Lung microvascular endothelial cell (primary cell): ENCODE results near the gene CA12. TPM values are rescaled to one million over a fixed set of nuclear protein-coding genes. Genes with fewer than 3 reads are reported as not detected.

ENCODE experiments used
- DNase-seq, 2 donors: peaks; one replicate each; pipeline versions ENCODE4 v3.0.0 to v3.0.0-alpha.2; 2010; ENCODE audit warnings: low read depth in 2 of 2
- total RNA-seq: library from RNA; depleted of rRNA; stranded (reverse); fragments of >200 nt; gene quantifications from 2 replicates; pipeline ENCODE4 v1.2.1, GENCODE V29; 2014

Gene CA12
- total RNA-seq, 1 donor from 2014 or later, result 0.40 TPM

DNA sequence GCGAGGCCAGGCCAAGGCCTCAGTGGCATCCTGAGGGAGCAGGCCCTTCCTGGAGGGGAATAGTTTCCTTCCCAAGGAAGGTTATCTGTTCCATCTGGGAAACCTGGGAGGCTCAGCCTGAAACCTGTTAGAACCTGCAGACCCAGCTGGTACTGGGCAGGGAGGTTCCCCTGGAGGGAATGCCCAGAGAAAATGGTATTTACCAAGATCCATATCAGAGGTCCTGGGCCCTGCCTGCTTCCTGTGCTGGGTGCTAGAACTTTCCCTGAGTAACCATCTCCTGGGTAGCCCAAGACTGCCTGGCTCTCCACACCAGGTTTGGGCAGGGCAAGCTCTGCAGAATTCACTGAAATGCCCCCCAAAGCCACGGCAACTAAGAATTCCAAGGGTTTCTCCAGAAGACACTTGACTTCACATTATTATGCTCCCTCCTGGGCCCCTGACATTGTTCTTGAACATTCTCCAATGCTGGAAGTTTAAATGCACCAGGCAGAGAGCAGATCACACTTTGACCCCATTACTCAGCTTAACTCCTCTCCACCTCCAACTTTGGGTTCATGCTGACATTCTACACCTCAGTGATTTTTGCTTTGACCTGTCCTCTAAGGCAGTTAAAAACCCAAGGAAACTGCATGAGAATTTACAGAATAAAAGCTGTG is 2.0 kb downstream of the CA12 start:
- no peak for DNase-seq

GRCh38 chr15:63378946-63379345 is 2.7 kb downstream of the CA12 start:
- no peak for DNase-seq

GRCh38 chr15:63374686-63375520 is 6.7 kb downstream of the CA12 start:
- peak; percentile 44 to 70 for DNase-seq

DNA sequence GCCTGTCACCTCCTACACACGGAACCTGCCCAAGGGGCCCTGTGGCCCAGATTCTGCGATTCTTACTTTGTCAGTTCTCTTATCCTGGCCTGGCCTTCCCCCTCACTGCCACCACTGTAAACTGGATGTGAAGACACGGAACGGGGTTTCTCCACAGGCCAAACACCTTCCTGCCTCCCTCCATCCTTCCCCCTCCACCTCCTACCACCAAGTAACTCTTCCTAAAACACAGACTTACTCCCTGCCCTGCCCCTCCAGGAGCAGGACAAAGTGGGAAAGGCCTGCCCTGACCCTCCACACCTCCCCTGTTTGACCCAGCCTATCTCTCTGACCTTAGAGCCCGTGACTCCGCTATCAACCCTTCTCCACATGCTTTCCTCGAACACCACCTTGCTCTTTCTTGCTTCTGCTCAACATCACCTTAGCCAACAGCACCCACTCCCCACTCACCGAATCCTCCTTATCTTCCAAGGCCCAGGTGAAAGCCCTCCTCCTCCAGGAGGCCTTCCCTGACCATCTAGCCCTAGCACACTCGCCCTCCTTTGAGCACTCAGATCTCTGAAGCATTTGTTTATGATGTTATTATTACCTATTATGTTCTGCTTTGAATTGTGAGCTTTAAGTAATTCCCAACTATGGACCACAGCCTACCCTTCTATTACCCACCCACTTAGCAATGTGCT is 7.6 kb downstream of the CA12 start:
- DNase-seq, result no peak

GRCh38 chr15:63373330-63373729 is 8.3 kb downstream of the CA12 start:
- DNase-seq, result no peak

GRCh38 chr15:63372753-63373152 is 8.9 kb downstream of the CA12 start:
- DNase-seq, result no peak

DNA sequence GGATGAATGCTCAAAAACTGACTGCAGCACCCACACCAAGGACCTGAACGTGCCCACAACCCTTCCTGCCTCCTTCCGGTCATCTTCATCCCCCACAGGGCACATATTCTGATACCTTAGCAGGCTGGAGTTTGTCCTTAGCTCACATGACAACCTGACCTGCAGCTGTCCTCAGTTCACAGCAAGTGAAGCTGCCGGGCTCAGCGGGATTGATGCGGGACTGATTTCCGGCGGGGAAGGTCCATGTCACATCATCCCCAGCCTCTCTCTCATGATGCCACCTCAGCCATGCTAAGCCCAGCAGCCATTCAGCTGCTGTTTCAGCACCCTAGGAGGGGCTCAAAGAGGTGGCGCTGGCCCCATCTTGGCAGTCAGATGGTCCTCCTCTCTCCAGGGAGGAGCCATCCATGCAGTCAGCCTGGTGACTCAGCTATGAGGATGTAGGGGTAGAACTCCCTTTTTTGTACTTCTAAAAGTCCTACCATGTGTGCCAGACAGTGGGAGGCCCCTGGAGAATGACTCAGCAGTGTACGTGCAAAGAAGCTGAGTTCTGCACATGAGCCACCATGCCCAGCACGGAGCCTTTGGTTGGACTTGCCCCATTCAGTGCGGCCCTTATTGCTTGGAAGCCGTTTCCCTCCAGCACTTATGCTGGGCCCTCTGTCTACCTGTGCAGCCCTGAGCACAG is 9.5 kb downstream of the CA12 start:
- peak; percentile 35 to 88 for DNase-seq

DNA sequence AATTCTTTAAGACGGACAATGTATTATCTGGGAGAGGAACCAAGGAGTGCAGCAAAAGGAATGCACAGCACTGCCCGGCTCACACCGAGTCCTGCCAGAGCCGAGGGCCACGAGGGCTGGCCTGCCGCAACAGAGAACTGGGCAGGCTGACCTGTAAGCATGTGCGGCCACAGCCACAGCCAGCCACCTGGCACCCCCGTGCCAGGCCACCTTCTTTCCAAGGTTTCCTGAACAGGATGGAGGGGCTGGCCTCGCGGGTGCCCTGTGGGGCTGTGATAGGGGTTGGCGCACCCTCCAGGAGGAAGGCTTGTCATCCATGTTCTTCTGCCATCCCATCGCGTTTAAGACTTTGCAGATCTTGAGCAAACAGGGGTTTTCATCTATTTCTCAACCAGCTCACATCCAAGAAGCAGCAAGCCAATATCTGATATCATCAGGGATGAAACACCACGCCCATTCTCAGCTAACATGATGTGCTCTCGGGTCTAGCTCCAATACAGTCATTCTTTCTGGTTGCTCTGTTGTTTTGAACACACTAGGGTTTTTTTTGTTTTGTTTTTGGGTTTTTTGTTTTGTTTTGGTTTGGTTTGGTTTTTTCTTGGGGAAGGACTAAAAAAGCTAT is 10.2 kb downstream of the CA12 start:
- no peak for DNase-seq

DNA sequence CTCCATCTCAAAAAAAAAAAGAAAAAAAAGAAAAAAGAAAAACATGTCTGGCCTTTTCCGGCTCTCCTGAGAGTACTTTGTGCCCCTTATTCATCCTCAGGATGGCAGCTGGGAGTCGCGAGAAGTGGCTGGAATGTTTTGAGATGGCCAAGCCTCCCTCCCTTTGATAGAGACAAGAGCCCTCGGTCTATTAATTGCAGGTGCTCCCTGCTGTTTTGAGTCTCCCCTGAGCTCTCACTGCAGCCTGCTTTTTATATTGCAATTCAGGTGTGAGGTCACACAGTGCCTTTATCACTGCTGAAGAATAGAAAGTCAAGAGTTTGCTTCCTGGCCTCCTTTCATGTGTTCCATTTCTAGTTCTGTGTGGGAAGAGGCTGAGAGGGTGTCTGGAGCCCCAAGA is 10.9 kb downstream of the CA12 start:
- no peak for DNase-seq

- DNase-seq, result no peak
Observed at GRCh38 chr15:63369781-63370180, 11.9 kb downstream of the CA12 start.

GRCh38 chr15:63369296-63369695 is 12.3 kb downstream of the CA12 start:
- no peak for DNase-seq

- DNase-seq, result no peak
Observed at GRCh38 chr15:63368503-63368902, 13.1 kb downstream of the CA12 start.

DNA sequence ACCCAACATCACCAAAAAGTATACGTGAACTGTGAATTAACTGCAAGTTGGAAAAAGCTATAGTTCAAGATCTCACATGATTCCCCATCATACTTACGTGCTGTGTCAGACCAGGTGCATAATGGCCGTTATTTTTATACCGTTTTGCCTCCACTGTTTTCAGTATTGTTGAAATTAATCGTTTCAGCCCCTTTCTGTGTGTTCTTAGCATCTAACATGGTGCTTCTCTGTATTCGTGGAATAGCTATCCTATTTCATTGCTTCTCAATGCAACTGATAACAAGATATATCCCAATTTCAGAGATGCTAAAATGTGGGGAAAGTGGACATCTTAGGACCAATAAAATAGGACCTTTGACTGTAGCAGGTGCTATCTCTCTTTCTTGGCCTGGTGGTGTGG is 13.7 kb downstream of the CA12 start:
- no peak for DNase-seq

GRCh38 chr15:63367390-63367789 is 14.3 kb downstream of the CA12 start:
- DNase-seq, result no peak

DNA sequence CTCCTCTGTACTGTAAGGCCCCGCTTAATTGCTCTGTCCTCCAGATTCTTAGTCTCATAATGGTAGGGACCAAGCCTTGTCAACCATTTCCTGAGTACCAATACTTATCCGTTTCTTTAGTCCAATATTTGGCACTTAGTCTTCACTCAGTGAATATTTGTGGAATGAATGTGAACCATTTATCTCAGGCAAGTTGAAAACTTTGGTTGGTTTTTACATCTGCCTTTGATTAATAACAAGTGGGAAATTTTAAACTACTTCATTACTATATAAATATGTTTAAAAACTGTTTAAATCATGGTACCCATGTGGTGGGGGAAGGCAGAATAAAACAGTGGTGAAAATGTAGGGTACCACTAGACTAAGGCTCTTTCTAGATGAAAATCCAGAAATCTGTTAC is 15.2 kb downstream of the CA12 start:
- no peak for DNase-seq

- DNase-seq, result no peak
Observed at GRCh38 chr15:63365273-63365680, 16.4 kb downstream of the CA12 start.

- no peak for DNase-seq
Observed at GRCh38 chr15:63364399-63365272, 17.0 kb downstream of the CA12 start.

DNA sequence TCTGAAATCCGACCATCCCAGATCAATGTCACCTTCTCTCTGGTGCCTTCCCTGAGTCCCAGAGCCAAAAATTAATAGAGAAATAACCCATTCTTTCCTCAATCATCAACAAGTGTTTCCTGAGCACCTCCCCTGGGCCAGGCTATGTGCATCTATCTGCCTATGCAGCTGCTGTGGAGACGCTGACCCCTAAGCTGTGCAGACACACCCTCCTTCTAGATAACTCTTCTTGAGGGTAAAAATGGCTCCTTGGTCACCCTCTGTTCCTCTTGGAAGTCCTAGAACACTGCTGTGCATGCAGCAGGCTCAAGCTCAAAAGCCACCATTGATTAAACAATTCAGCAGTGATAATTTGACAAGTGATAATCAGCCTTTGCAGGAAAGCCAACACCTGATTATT is 18.4 kb downstream of the CA12 start:
- no peak for DNase-seq

DNA sequence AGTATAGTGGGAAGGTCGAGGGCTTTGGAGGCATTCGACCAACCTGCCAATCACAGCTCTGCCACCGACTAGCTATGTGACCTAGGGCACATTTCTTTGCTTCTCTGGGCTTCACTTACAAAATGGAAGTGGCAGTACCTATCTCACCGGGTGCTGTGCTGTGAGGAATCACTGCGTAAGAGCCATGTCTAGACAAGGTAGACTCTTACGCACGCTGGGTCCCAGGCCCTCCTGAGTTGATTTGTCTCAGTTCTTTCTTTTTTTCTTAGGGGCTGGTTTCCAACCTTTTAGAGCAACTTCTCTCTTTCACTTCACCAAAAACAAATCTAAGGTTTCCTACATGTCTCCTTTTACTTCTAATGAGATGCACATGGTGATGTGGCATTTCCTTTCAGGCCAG is 18.8 kb downstream of the CA12 start:
- no peak for DNase-seq

GRCh38 chr15:63362196-63362595 is 19.4 kb downstream of the CA12 start:
- DNase-seq, result peak in 1 of 2 donors; percentile 21
